Muscle layer of duodenum (tissue), 2 donors: Measurements from ENCODE around the gene THAP11.

Experiments
- H3K27ac ChIP-seq: one replicate; pipeline ENCODE4 v1.7.0; 2013; ENCODE audit warnings: mild to moderate bottlenecking, low read length
- H3K27me3 ChIP-seq: one replicate; pipeline ENCODE4 v1.7.0; 2013; ENCODE audit warnings: low read depth, mild to moderate bottlenecking, control low read depth, low read length
- H3K36me3 ChIP-seq, 2 donors: one replicate each; pipeline ENCODE4 v1.7.0; 2013; ENCODE audit warnings: low read length in 2 of 2, control low read depth in 1 of 2, mild to moderate bottlenecking in 1 of 2; ENCODE audit not compliant: insufficient read depth in 2 of 2, control insufficient read depth in 1 of 2
- H3K4me1 ChIP-seq, 2 donors: one replicate each; pipeline ENCODE4 v1.7.0; 2013; ENCODE audit warnings: low read length in 2 of 2, mild to moderate bottlenecking in 2 of 2, control low read depth in 1 of 2, moderate library complexity in 1 of 2; ENCODE audit not compliant: insufficient read depth in 2 of 2, control insufficient read depth in 1 of 2
- H3K4me3 ChIP-seq, 2 donors: one replicate each; pipeline ENCODE4 v1.7.0; 2013; ENCODE audit warnings: low read length in 2 of 2, low read depth in 1 of 2, mild to moderate bottlenecking in 1 of 2
- H3K9me3 ChIP-seq, 2 donors: one replicate each; pipeline ENCODE4 v1.7.0; 2013; ENCODE audit warnings: low read length in 2 of 2, control low read depth in 1 of 2, mild to moderate bottlenecking in 1 of 2; ENCODE audit not compliant: control insufficient read depth in 1 of 2
- donor health status: healthy.

THAP11 gene

GRCh38 chr16:67837811-67838210 lies 4.3 kb upstream of the THAP11 start:
- H3K27me3 ChIP-seq = no peaks in the 10 kb centered on the region
- H3K4me1 ChIP-seq = peaks cover 4 to 5% of the 10 kb centered on the region in 2 donors
- no peaks in the 10 kb centered on the region for H3K9me3 ChIP-seq
- no peak overlapping the region for H3K27ac ChIP-seq
- H3K4me3 ChIP-seq = no peak overlapping the region
- peaks cover 0 to 4% of the 10 kb centered on the region in 2 donors for H3K36me3 ChIP-seq

GRCh38 chr16:67841198-67841815 lies 813 bp upstream of the THAP11 start:
- peak overlapping the region; percentile 74 to 85 for H3K4me3 ChIP-seq

GRCh38 chr16:67842509-67843342 lies 606 bp downstream of the THAP11 start:
- peaks cover 0 to 10% of the 10 kb centered on the region in 2 donors for H3K36me3 ChIP-seq
- H3K27ac ChIP-seq = peak overlapping the region; percentile 61
- no peaks in the 10 kb centered on the region for H3K27me3 ChIP-seq
- peaks cover 22 to 38% of the 10 kb centered on the region in 2 donors for H3K4me1 ChIP-seq
- peak overlapping the region; percentile 56 to 85 for H3K4me3 ChIP-seq
- H3K9me3 ChIP-seq = no peaks in the 10 kb centered on the region

More at GRCh38 chr16:67841198-67841815, 813 bp upstream of the THAP11 start:
- H3K36me3 ChIP-seq = peaks cover 0 to 4% of the 10 kb centered on the region in 2 donors
- peak overlapping the region; percentile 95 for H3K27ac ChIP-seq
- H3K4me1 ChIP-seq = peaks cover 22 to 34% of the 10 kb centered on the region in 2 donors
- no peaks in the 10 kb centered on the region for H3K27me3 ChIP-seq
- no peaks in the 10 kb centered on the region for H3K9me3 ChIP-seq

- peak overlapping the region; percentile 61 for H3K27ac ChIP-seq
- H3K4me1 ChIP-seq = peaks cover 26 to 44% of the 10 kb centered on the region in 2 donors
Measured at GRCh38 chr16:67843343-67843765, 1.2 kb downstream of the THAP11 start.

DNA sequence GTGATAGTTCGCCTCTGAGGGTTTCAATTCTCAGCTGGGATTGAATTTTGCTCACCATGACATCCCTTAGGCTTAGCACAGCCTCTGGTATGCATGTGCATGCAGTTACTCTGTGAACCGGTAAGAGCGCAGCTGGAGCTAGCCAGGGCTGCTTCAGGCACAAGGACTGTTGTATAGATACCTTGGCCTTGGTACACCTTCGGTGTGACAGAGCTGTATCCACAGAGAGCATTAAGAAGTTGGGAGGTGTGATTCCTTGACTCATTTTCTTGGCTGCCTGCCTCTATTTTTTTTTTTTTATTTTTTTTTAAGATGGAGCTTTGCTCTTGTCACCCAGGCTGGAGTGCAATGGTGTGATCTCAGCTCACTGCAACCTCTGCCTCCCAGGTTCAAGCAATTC lies 2.4 kb downstream of the THAP11 start:
- H3K4me1 ChIP-seq = peaks cover 26 to 51% of the 10 kb centered on the region in 2 donors
- no peaks in the 10 kb centered on the region for H3K9me3 ChIP-seq
- H3K27me3 ChIP-seq = no peaks in the 10 kb centered on the region
- peak overlapping the region; percentile 56 to 85 for H3K4me3 ChIP-seq
- H3K36me3 ChIP-seq = peaks cover 0 to 10% of the 10 kb centered on the region in 2 donors
- peak overlapping the region; percentile 61 for H3K27ac ChIP-seq

More at GRCh38 chr16:67843343-67843765, 1.2 kb downstream of the THAP11 start:
- H3K9me3 ChIP-seq = no peaks in the 10 kb centered on the region
- H3K36me3 ChIP-seq = peaks cover 0 to 10% of the 10 kb centered on the region in 2 donors
- no peaks in the 10 kb centered on the region for H3K27me3 ChIP-seq
- peak overlapping the region; percentile 56 to 85 for H3K4me3 ChIP-seq

- Histone ChIP-seq H3K36me3 (peaks cover 0 to 10% of the 10 kb centered on the region in 2 donors), H3K4me1 (peaks cover 26 to 51% of the 10 kb centered on the region in 2 donors), H3K4me3 (peak overlapping the region; percentile 84 to 97), H3K27ac (peak overlapping the region; percentile 81), H3K9me3 (no peaks in the 10 kb centered on the region), H3K27me3 (no peaks in the 10 kb centered on the region)
Measured at GRCh38 chr16:67845291-67846062, 3.4 kb downstream of the THAP11 start.

GRCh38 chr16:67846063-67846319 lies 3.9 kb downstream of the THAP11 start:
- Histone ChIP-seq H3K36me3 (peaks cover 0 to 10% of the 10 kb centered on the region in 2 donors), H3K4me1 (peaks cover 26 to 51% of the 10 kb centered on the region in 2 donors), H3K4me3 (peak overlapping the region; percentile 84 to 97), H3K27me3 (no peaks in the 10 kb centered on the region), H3K9me3 (no peaks in the 10 kb centered on the region), H3K27ac (peak overlapping the region; percentile 81)

DNA sequence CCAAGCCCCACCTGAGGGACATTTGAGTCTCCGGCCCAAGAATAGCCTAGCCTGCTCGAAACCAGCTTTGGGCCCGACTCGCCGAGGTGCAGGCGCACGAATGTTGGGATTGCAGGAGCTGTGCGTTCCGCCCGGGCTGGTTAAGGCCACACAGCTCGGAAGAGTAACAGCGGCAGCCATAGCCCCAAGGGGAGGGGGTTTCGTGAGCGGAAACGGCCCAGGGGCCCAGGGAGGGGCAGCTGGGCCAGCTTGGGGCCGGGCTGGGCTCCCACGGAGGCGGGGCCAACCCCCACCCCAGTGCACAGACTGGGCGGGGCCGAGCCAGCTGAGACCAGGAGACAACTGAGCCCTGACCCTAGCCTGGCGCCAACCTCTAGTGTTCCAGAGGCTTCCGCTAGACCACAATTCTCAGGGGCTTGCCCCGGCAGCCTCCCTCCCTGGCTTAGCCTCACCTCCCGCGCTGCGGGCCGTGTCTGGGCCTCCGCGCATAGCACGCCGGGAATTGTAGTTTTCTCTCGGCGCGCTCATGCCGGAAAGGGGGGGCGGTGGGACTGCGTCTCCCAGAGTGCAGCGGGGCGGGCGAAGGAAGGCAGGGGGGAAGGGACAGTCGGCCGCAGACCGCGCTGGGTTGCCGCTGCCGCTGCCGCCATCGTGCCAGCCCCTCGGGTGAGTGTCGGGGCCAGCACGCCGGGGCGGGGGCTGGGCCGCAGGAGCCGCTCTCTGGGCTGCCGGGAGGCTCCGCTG lies 4.4 kb downstream of the THAP11 start, which contains the start of gene NUTF2:
TSS of gene NUTF2 (plus strand) at position 614 of the 744 bp plus-strand sequence. CDS start 18,198 bp downstream, outside the sequence.
- no peaks in the 10 kb centered on the region for H3K9me3 ChIP-seq
- H3K27ac ChIP-seq = peak within 1 kb of the TSS; percentile 81
- H3K27me3 ChIP-seq = no peaks in the 10 kb centered on the region
- peaks cover 26 to 51% of the 10 kb centered on the region in 2 donors for H3K4me1 ChIP-seq
- peaks cover 0 to 10% of the 10 kb centered on the region in 2 donors for H3K36me3 ChIP-seq
- H3K4me3 ChIP-seq = peak within 1 kb of the TSS; percentile 84 to 97

GRCh38 chr16:67847064-67847861 lies 5.1 kb downstream of the THAP11 start, which contains the start of gene CENPT:
Gene CENPT, minus strand, starts transcription at chr16:67847693. Its CDS starts 13,834 bp downstream, at chr16:67833859.
- H3K27ac ChIP-seq = peak within 1 kb of the TSS; percentile 81
- peaks cover 26 to 51% of the 10 kb centered on the region in 2 donors for H3K4me1 ChIP-seq
- no peaks in the 10 kb centered on the region for H3K9me3 ChIP-seq

DNA sequence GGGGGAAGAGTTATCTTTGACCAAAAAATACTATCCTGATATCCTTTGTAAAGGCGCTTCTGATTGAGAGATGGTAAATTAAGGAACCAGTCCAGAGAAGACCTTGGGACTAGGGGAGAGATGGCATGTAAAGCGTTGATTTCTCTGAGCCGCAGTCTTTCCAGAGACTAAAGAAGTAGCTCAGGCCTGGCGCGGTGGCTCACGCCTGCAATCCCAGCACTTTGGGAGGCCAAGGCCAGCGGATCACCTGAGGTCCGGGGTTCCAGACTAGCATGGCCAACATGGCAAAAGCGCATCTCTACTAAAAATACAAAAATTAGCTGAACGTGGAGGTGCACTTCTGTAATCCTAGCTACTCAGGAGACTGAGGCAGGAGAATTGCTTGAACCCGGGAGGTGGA lies 6.0 kb downstream of the THAP11 start:
- Histone ChIP-seq H3K27me3 (no peaks in the 10 kb centered on the region), H3K27ac (peak overlapping the region; percentile 75), H3K9me3 (no peaks in the 10 kb centered on the region), H3K36me3 (peaks cover 0 to 6% of the 10 kb centered on the region in 2 donors), H3K4me3 (peak overlapping the region; percentile 84 to 97), H3K4me1 (peaks cover 26 to 49% of the 10 kb centered on the region in 2 donors)

More at GRCh38 chr16:67847064-67847861, 5.1 kb downstream of the THAP11 start, which contains the start of gene CENPT:
- no peaks in the 10 kb centered on the region for H3K27me3 ChIP-seq
- H3K4me3 ChIP-seq = peak within 1 kb of the TSS; percentile 84 to 97
- peaks cover 0 to 6% of the 10 kb centered on the region in 2 donors for H3K36me3 ChIP-seq
